HG03520 (cell line): Measurements from ENCODE around the gene P4HA2.
A peak's percentile ranks its signal among the peaks of the same experiment; 100 is the strongest.

ENCODE experiments used
- ATAC-seq: cut with Tn5 transposase; IDR thresholded peaks from one replicate; pipeline ENCODE4 v1.9.1; 2021; ENCODE audit warnings: mild to moderate bottlenecking, moderate library complexity; ENCODE audit not compliant: unreplicated experiment

The P4HA2 gene

DNA sequence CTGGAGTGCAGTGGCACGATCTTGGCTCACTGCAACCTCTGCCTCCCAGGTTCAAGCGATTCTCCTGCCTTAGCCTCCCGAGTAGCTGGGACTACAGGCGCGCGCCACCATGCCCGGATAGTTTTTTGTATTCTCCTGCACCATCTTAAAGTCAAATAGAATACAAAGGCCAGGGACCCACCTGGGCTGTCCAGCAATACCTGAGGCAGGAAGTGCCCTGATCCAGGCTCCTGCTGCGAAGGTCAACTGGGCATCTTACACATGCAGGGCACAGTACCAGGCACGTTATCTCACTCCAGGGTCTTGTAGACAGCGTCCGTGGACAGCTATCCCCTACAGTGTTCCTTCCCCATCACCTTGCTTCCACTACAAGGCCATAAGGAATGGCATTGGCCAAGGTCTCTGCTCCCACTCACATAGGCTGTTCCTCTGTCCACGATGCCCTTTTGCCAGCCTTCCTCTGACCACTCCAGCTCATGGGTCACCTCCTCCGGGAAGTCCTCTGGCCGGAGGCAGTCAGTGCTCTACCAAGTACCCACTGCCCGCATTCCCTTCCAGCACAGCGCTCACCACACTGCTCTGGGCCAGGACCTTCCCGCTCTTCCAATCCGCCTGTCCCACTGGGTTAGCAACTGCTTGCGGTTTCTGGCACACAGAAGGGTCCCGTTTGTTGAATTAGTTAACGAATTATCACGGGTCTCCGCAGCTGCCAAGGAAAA, 978 bp downstream of the P4HA2 start:
- no peak for ATAC-seq

DNA sequence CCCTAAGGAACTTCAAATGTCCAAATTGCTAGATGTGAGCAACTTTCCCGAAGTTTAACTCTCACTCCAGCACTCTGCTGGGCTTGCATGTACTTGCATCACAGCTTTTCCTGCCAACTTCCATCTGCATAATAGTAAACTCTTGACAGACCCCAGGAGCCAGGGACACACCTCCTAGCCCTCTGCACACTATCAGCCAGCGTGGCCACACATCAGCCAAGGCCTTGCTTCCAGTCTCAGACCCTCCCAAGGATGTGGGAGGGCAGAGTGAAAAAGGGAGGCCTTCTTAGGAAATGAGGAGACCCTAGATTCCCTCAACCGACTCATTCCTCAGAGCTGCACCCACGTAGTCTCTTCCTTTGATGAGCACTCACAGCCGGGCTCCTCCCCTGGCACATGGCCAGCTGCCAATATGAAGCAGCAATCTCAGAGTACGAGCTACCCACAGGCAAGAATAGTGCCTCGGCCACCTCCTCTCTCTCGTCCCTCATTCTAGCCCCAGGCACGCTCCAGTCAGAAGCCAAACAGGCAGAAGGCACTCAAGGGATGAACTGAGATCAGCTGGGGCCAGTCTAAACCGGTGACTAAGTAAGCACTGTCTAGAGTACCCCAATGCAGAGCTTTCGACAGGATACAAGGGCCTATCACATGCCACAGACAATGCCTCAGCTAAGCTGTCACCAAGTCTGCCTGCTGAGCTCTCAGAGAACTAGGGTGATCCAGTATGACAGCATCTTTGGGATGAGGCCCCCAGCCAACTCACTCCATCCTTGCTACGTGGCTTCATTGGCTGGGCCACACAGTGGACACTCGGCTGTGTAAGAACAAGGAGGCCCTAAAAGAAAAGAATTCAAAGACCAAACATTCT, 2.3 kb downstream of the P4HA2 start:
- no peak for ATAC-seq

GRCh38 chr5:132224716-132225115, 2.9 kb downstream of the P4HA2 start:
- ATAC-seq = no peak

- no peak for ATAC-seq
Measured at GRCh38 chr5:132223861-132224260, 3.8 kb downstream of the P4HA2 start.

GRCh38 chr5:132222649-132223038, 5.0 kb downstream of the P4HA2 start:
- ATAC-seq = peak; percentile 73

DNA sequence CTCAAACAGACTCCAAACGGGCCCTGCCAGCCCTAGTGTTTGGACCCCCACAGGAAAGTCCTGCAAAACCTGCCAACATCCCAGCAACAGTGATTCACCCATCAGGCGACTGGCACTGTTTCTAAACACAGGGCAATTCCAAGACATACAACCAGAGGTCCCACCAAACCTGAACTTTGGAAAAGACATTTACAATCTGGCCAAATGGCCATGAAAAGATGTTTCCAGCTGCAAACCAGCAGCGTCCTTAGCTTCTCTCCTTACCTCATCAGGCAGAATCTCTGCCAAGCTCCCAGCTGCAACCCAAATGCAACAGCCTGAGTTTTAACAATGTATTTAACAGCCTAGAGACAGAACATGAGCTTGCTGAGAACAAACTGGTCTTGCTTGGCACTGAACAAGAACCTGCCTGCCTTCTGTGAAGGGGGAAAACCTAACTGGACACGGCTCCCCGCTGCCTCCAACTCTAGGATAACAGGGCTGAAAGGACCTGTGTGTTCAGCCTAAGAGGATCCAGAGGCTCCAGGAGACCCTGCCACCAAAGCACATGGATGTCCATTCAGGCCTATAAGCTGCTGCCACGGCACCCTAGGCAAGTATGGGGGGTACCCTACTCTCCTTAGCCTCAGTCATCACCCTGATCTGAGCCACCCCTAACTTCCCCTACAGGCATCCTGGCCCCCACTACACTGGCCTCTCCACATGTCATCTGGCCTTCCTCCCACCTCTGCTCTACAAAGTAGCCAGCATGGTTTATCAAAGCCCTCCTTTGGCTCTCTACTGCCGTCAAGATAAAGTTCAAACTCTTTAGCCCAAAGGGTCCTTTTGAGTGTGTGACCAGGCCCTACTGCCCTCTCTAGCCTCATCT, 5.6 kb downstream of the P4HA2 start:
- peak; percentile 8 for ATAC-seq

DNA sequence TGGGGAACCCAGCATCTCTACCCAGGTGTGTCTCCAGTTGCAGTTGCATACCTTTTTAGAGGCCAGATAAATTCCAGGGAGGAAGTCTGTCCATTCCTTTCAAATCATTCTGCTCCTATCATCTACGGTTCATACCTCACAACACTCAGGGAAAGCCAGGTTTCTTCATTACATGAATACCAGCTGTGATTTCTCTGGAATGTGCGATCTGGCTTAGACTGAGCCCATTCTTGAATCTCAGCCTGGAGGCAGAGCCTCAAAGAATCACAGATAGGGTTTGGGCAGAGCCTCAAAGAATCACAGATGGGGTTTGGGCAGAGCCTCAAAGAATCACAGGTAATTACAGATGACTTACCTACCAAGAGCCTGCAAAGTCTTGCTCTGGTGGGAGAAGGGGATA, 7.2 kb downstream of the P4HA2 start:
- ATAC-seq = no peak

GRCh38 chr5:132219981-132220380, 7.7 kb downstream of the P4HA2 start:
- no peak for ATAC-seq

DNA sequence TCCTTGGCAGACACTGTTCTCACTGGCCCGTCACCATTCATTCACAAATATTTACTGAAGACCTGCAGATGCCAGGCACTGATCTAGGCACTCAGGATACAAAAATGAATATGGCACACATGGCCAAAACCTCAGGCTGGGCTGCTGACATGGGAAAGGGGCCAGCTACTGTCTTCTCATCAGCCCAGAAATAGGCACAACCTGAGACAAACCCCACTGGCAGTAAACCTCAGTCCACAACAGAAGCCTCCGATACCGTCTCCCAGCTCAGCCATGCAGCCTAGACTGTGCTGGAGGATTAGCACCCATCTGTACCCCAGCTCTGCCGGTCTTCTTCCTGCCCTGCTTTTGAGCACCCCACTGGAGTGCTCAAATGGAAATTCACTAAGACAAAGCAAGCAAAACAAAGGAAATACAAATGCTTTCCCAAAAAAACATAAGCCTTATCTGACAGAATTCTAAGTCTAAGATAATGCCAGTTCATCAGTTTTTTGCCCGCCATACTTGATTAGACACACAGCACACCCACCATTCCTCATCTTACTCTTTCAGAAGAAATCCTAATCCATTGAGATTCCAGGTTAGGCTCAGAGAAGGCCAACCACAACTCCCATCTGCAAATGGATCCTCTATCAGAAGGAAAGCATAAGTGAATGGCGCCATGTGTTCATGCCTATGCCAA, 8.2 kb downstream of the P4HA2 start:
- no peak for ATAC-seq

DNA sequence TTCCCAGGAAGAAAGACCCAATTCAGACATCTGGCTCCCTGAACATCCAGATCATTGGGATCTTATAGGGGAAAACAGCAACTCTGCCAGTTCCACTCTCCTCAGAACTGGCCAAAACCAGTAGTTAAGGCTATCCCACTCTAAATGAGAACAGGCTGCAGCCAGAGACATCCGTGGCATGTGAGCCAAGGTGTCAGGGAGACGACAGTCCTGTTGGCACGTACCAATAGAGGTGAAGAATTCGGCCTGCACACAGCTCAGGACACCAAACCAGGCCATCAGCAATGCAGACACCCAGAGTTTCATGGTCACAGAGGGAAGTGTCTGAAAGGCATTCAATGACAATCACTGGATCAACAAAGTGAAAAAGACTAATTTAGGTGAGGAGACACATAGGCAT, 9.3 kb downstream of the P4HA2 start:
- no peak for ATAC-seq

GRCh38 chr5:132215329-132215728, 12.3 kb downstream of the P4HA2 start:
- no peak for ATAC-seq

- no peak for ATAC-seq
Measured at GRCh38 chr5:132214491-132214890, 13.2 kb downstream of the P4HA2 start.

GRCh38 chr5:132213666-132214065, 14.0 kb downstream of the P4HA2 start:
- no peak for ATAC-seq

DNA sequence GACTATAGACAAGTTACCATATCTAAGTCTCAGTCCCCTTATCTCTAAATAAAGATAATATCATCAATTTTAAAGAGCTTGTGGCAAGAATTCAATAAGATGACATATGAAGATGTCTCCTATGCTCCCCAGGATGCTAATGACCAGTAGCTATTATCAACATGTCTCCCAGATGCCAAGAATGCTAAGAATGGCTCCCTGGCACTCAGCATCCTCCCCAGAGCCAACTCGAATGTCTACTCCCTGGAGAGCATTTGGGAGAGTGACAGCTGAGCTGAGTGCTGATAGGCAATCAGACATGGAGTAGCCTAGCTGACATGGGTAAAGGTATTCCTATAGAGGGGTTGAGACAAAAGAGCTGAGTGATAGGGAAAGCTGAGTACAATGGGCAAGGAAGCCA, 15.9 kb downstream of the P4HA2 start:
- no peak for ATAC-seq

DNA sequence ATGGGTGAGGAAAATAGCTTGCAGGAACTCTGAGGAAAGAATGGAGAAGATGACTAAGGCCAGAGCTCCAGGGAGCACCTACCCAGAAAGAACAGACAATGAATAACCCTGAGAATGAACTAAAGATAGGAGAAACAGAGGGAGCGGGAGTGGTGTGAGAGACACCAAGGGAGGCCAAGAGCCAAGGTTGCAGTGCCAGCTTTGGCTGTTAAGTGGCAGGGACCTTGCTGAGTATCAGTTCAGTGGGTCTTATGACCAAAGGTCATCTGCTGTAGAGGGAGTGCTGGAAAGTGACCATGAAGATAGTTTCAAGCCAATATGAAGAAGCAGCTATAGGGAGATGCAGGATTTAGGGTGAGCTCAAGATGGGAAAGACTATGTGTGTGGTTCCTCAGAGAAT, 16.7 kb downstream of the P4HA2 start:
- no peak for ATAC-seq

DNA sequence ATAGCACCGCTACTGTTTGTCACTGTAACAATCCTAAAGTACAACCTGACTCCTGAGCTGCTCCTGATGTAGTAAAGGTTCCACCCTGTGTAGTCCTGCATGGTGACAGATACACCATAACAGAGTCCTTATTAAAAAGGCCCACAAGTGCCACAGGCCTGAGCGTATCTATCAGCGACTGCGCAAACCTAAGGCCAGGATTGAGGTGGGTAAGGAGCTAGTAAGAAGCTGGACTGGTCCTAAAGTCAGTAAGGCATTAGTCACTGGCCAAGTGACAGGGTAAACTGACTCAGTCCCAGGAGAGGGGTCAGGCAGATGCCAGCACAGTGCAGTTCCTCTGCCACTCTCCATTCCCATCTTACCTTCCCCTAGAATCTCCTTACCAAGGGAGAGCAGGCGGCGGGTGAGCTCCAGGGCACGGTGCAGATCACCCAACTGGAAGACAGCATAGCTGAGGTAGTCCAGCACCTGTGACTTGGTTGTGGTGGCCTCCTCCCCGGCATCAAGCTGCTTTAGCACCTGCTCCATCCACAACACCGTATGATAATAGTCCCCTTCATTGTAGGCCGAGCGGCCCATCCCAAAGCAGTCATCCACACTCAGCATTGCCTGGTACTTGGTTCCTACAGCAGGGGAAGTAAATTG, 17.6 kb downstream of the P4HA2 start:
- no peak for ATAC-seq

DNA sequence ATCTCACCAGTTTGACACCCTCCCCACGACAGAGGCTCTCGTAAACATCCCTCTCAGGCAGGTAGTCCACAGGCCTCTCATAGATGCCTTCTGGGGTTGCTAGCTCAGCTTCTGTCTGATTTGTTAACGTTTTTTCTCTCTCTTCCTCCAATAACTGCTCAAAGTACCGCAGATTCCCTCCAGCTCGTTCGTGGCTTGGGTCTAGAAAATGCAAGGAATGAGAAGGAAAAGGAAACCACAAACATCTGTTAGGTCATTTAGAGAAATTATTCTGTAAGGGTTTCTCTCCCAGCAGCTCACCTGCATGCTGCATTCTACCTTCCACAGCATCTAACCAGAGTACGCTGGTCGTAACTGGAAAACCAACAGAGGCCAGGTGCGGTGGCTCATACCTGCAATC, 18.5 kb downstream of the P4HA2 start:
- no peak for ATAC-seq

DNA sequence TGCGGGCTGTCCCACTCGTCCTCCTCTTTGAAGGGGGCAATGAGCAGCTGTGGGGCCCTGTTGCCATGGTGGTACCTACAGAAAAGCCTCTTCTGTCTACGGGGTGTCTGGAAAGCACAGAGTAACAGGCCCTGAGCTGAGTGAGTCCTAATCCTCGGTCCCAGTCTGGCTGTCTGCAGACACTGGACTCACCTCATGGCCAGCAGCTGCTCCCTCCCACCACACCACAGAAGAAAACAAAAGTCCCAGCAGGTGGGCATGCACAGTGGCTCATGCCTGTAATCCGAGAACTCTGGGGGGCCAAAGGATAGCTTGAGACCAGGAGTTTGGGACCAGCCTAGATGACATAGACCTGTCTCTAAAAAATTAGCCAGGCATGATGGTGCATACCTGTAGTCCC, 19.9 kb downstream of the P4HA2 start:
- ATAC-seq = no peak

GRCh38 chr5:132206782-132207181, 20.9 kb downstream of the P4HA2 start:
- no peak for ATAC-seq

DNA sequence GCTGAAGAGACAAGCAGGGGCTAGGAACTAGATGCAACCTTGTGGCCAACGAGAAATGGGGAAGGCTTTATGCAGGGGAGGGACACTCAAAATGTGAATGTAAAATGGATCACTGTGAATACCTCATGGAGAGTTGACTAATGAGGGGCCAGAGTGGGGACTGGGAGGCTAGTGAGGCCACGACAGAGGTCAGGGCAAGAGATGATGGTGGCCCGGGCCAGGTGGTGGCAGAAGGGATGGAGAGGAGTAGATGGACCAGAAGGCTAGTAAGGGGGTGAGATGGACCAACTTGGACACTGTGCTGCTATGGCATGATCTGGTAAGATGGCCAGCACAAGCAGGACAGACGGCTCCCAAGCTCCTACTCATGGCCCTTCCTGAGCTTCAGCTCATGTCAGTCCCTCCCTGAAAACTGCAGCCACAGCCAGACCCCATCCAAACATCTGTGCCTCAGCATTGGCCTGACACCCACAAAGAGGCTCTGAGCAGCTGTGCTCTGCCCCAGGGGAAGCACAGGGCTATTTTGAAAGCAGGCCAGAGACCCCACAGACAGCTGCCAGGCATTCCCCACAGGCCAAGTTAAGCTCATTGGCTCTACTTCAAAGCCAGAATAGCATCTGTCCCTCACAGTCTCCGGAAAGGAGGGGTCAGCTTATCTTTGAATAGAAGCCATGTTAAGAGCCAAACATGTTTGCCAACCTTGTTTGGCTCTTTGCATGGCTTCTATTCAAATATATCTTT, 22.1 kb downstream of the P4HA2 start:
- no peak for ATAC-seq
